ENCODE results near the gene NEDD4L. TPM values are rescaled to one million over a fixed set of nuclear protein-coding genes. Genes with fewer than 3 reads are reported as not detected.

The NEDD4L gene
- total and polyA plus RNA-seq, 10 of the 15 experiments (the other 5 are each of a cell fraction or from before 2014, with no cell fraction given), result 7.4 to 24.0 (median 17.7) TPM

GRCh38 chr18:58335821-58336220 lies 291.8 kb downstream of the NEDD4L start:
- Histone ChIP-seq H3K27me3 (replicated peaks in 1 of 2; ENCODE audit: control insufficient read depth in 2 of 2, insufficient read depth in 2 of 2, low read length in 1 of 2) (no peaks in the 10 kb centered on the region), H3K4me1 (ENCODE audit: control insufficient read depth, insufficient read depth, low read length) (no peaks in the 10 kb centered on the region), H3K9me3 (replicated peaks; ENCODE audit: control insufficient read depth, insufficient read depth, low read length) (no peaks in the 10 kb centered on the region), H3K4me3 (no peak overlapping the region), H3K79me2 (ENCODE audit: control insufficient read depth, insufficient read depth, low read length) (no peaks in the 10 kb centered on the region), H2AFZ (ENCODE audit: control insufficient read depth, low read depth, low read length) (no peak overlapping the region), H4K20me1 (ENCODE audit: control insufficient read depth, insufficient read depth) (no peaks in the 10 kb centered on the region), H3K9ac (ENCODE audit: control insufficient read depth, insufficient read depth, low read length) (no peak overlapping the region), H3K4me2 (ENCODE audit: control insufficient read depth, insufficient read depth) (no peak overlapping the region), H3K27ac (ENCODE audit: control insufficient read depth, insufficient read depth) (no peak overlapping the region), H3K36me3 (ENCODE audit: control insufficient read depth in 2 of 2, insufficient read depth in 2 of 2, low read length in 1 of 2) (no peaks in the 10 kb centered on the region; a peak in 1 of 4 replicates)
- no peak for DNase-seq (ENCODE audit: low read depth, low spot score)
- ChIA-PET RAD21 (ENCODE audit: unreplicated experiment) (no interaction called here), SMC1A (ENCODE audit: uncharacterized antibody, unreplicated experiment) (interaction anchor here (0.9 to 1.6 kb wide), 3 partner anchors 10 to 428 kb away, joined by 3 to 5 read pairs (median 3); no protein-coding TSS in a partner anchor), POLR2A (no interaction called here), CTCF (interaction anchor here (1.2 to 1.8 kb wide), 5 partner anchors 9 to 192 kb away, joined by 3 to 5 read pairs (median 3); no protein-coding TSS in a partner anchor)
- TF ChIP-seq ZBTB11 (CRISPR knock-in tag; IDR thresholded peaks at IDR 0.05), result no peak
- TF ChIP-seq MXI1 (IDR thresholded peaks at IDR 0.05; ENCODE audit: low read depth, low read length), result no peak
- TF ChIP-seq E2F8 (IDR thresholded peaks at IDR 0.05; ENCODE audit: low read depth, partially characterized antibody), result no peak
- no peak for TF ChIP-seq RB1 (IDR thresholded peaks at IDR 0.05; ENCODE audit: borderline replicate concordance)
- no peak for TF ChIP-seq ATF2 (IDR thresholded peaks at IDR 0.05; ENCODE audit: low read length)
- no peak for TF ChIP-seq CEBPZ (IDR thresholded peaks at IDR 0.05; ENCODE audit: low read depth, low read length)
- no peak for TF ChIP-seq HDAC2 (IDR thresholded peaks at IDR 0.05)
- no TSS peak for BruUV-seq (replicated peaks)
- intact Hi-C loops (cut with micrococcal nuclease; ENCODE audit: unreplicated experiment) (no loop called here), in situ Hi-C loops (cut with MboI) (no loop called here)
- WGBS (ENCODE audit: insufficient coverage, insufficient replicate concordance, low lambda C conversion rate, missing lambda C conversion rate), result 100% methylated on average over 1 of the region's 1 CpG
- no peak for ATAC-seq
- FAIRE-seq, result no peak
